Cardiac fibroblast (primary cell): ENCODE data around the gene CHST13.

ENCODE experiments used
- DNase-seq, 2 donors: peaks; one replicate each; pipeline versions ENCODE4 v3.0.0 to v3.0.0-alpha.2; 2010; ENCODE audit warnings: low read depth in 2 of 2
- H3K4me3 ChIP-seq, 2 donors: replicated peaks in 1 of 2; 1 replicate in 1 of 2; 2 replicates in 1 of 2; pipeline ENCODE4 v1.5.1; 2011; ENCODE audit warnings: low read depth in 2 of 2, low read length in 2 of 2, mild to moderate bottlenecking in 2 of 2, moderate library complexity in 1 of 2
- CTCF ChIP-seq: IDR thresholded peaks from one replicate; pipeline ENCODE4 v1.5.1; 2011; ENCODE audit warnings: low read depth, mild to moderate bottlenecking, low read length, inconsistent platforms

CHST13 gene

GRCh38 chr3:126487151-126487771 lies 36.7 kb upstream of the CHST13 start:
- DNase-seq: peak; percentile 13 to 31
- peak; percentile 12 for TF ChIP-seq CTCF
- no peak overlapping the region for H3K4me3 ChIP-seq

GRCh38 chr3:126488185-126488584 lies 35.8 kb upstream of the CHST13 start:
- TF ChIP-seq CTCF: no peak
- DNase-seq: no peak
- H3K4me3 ChIP-seq: no peak overlapping the region

- no peak for DNase-seq
- H3K4me3 ChIP-seq: no peak overlapping the region
- TF ChIP-seq CTCF: no peak
These were observed 34.9 kb upstream of the CHST13 start for GRCh38 chr3:126488886-126489569.

GRCh38 chr3:126490619-126491018 lies 33.3 kb upstream of the CHST13 start:
- no peak for DNase-seq
- H3K4me3 ChIP-seq: no peak overlapping the region
- TF ChIP-seq CTCF: no peak

GRCh38 chr3:126491221-126492013 lies 32.5 kb upstream of the CHST13 start:
- no peak for DNase-seq
- H3K4me3 ChIP-seq: no peak overlapping the region
- TF ChIP-seq CTCF: no peak

GRCh38 chr3:126493051-126493450 lies 30.9 kb upstream of the CHST13 start:
- DNase-seq: no peak
- no peak for TF ChIP-seq CTCF
- H3K4me3 ChIP-seq: no peak overlapping the region
